ENCODE results near the gene USP22. TPM values are rescaled to one million over a fixed set of nuclear protein-coding genes. Genes with fewer than 3 reads are reported as not detected.
A peak's percentile ranks its signal among the peaks of the same experiment; 100 is the strongest.
"Not testable (repeated sequence)": the region's sequence is repeated elsewhere in the genome, so short reads cannot be mapped to it uniquely, and the experiment has no call there.

Gene USP22
- total RNA-seq, 4 donors from 2014 or later = 74.7 to 113 (median 106) TPM

DNA sequence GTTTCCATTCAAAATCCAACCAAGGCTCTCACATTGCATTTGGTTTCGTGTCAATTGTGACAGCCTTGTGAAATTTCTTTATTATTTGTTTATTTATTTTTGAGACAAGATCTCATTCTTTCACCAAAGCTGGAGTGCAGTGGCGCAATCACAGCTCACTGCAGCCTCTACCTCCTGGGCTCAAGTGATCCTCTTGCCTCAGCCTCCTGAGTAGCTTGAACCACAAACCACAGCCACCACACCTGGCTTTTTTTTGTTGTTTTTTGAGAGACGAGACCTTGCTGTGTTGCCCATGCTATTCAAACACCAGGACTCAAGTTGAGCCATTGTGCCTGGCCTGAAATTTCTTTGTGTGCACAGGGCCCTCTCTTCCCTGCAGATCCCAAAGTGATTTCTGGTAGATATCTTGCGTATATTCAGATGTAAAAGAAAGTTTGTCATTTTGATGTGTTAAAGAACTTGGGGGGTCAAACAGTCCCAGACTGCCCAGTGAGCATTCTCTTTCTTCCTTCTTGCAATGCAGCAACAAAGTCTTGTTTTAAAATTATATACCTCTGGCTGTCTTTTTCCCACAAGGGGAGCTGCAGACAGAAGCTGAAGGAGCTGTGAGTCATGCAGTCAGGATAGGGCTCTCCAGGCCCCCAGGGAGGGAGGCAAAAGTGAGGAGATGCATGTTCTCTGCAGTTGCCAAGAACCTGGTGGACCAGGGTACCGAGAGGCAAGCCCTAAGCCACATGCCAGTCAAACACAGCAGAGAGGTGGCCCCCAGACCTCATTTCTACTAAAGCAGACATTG is 15.5 kb upstream of the USP22 start:
- no peak overlapping the region for H3K4me3 ChIP-seq (ENCODE audit: low read depth, poor library complexity, severe bottlenecking)
- no peak for TF ChIP-seq POLR2A (IDR thresholded peaks at IDR 0.05)
- TF ChIP-seq, protein P1, sequence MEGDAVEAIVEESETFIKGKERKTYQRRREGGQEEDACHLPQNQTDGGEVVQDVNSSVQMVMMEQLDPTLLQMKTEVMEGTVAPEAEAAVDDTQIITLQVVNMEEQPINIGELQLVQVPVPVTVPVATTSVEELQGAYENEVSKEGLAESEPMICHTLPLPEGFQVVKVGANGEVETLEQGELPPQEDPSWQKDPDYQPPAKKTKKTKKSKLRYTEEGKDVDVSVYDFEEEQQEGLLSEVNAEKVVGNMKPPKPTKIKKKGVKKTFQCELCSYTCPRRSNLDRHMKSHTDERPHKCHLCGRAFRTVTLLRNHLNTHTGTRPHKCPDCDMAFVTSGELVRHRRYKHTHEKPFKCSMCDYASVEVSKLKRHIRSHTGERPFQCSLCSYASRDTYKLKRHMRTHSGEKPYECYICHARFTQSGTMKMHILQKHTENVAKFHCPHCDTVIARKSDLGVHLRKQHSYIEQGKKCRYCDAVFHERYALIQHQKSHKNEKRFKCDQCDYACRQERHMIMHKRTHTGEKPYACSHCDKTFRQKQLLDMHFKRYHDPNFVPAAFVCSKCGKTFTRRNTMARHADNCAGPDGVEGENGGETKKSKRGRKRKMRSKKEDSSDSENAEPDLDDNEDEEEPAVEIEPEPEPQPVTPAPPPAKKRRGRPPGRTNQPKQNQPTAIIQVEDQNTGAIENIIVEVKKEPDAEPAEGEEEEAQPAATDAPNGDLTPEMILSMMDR (IDR thresholded peaks at IDR 0.05) = no peak
- intact Hi-C loops (cut with DNase I; ENCODE audit: low total_unique reads) = no loop called here
- DNase-seq (ENCODE audit: low spot score in 2 of 2) = no peak
- WGBS, 2 donors = 79 to 82% methylated on average over 5 of the region's 5 CpGs

DNA sequence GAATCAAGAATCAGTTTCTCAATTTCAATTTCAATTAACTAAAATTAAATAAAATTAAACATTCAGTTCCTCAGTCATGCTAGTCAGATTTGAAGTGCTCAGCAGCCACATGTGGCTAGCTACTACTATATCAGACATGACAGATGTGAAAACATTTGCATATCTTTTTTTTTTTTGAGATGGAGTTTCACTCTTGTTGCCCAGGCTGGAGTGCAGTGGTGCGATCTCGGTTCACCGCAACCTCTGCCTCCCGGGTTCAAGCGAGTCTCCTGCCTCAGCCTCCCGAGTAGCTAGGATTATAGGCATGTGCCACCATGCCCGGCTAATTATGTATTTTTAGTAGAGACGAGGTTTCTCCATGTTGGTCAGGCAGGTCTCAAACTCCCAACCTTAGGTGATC is 10.2 kb upstream of the USP22 start:
- H3K4me3 ChIP-seq (ENCODE audit: low read depth, poor library complexity, severe bottlenecking); DNase-seq (ENCODE audit: low spot score in 2 of 2); intact Hi-C loops (cut with DNase I; ENCODE audit: low total_unique reads): not testable (repeated sequence)
- WGBS, 2 donors = 94 to 96% methylated on average over 8 of the region's 8 CpGs

DNA sequence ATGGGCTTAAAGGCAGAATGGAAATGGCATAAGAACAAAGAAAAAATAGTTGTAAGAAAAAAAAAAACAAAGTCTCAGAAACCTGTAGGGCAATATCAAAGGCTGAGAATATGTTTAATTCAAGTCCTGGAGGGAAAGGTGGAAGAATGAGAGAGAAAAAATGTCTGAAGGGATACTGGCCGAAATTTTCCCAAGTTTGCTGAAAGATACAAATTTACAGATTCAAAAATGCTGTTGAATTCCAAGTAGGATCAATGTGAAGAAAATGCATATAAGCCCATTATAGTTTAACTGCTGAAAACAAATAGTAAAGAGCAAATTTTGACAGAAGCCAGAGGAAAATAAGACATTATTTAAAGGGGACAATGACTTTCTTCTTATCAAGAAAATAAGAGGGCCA is 6.6 kb upstream of the USP22 start:
- intact Hi-C loops (cut with DNase I; ENCODE audit: low total_unique reads) = no loop called here
- WGBS, 2 donors = 86 to 92% methylated on average over 1 of the region's 1 CpG
- DNase-seq (ENCODE audit: low spot score in 2 of 2) = no peak
- H3K4me3 ChIP-seq (ENCODE audit: low read depth, poor library complexity, severe bottlenecking) = no peak overlapping the region
- TF ChIP-seq, protein P1 (IDR thresholded peaks at IDR 0.05) = no peak
- no peak for TF ChIP-seq POLR2A (IDR thresholded peaks at IDR 0.05)

DNA sequence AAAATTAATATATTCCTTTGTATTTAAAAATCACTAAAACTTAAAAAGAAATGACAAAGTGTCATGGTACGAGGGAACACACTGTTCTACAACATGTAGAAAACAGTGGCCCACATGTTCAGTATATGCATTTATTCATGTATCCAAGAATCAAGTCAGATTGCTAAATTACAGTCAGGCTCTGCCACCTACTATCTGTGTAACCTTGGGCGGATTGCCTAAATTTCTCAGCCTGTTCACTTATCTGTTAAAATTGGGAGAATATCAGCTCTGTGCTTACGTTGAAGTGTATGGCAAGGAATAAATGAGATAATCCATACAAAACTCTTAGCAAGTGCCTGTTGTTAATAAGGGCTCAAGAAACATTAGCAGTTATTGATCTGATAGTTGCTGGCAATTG is 3.4 kb upstream of the USP22 start:
- intact Hi-C loops (cut with DNase I; ENCODE audit: low total_unique reads) = no loop called here
- TF ChIP-seq, protein P1 (IDR thresholded peaks at IDR 0.05) = no peak
- no peak for TF ChIP-seq POLR2A (IDR thresholded peaks at IDR 0.05)
- 92 to 97% methylated on average over 3 of the region's 3 CpGs for WGBS, 2 donors
- H3K4me3 ChIP-seq (ENCODE audit: low read depth, poor library complexity, severe bottlenecking) = no peak overlapping the region
- DNase-seq (ENCODE audit: low spot score in 2 of 2) = no peak

DNA sequence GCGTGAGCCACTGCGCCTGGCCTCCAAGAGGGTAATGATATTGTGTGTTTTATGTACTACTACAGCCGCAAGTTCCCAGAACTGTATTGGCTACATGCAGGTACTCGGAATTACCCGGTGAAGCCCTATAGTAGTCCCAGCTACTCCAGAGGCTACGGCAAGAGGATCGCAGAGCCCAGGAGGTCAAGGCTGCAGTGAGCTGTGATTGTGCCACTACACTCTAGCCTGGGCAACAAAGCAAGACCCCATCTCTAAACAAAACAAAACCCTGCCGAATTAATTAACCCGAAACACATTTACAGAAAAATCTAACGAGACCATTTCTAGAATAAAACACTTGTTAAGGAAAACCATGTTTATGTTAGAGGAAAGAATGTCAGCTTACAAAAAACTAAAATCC is 2.2 kb upstream of the USP22 start:
- intact Hi-C loops (cut with DNase I; ENCODE audit: low total_unique reads) = no loop called here
- no peak for DNase-seq (ENCODE audit: low spot score in 2 of 2)
- TF ChIP-seq, protein P1 (IDR thresholded peaks at IDR 0.05) = no peak
- no peak for TF ChIP-seq POLR2A (IDR thresholded peaks at IDR 0.05)
- no peak overlapping the region for H3K4me3 ChIP-seq (ENCODE audit: low read depth, poor library complexity, severe bottlenecking)
- 96 to 97% methylated on average over 10 of the region's 10 CpGs for WGBS, 2 donors

DNA sequence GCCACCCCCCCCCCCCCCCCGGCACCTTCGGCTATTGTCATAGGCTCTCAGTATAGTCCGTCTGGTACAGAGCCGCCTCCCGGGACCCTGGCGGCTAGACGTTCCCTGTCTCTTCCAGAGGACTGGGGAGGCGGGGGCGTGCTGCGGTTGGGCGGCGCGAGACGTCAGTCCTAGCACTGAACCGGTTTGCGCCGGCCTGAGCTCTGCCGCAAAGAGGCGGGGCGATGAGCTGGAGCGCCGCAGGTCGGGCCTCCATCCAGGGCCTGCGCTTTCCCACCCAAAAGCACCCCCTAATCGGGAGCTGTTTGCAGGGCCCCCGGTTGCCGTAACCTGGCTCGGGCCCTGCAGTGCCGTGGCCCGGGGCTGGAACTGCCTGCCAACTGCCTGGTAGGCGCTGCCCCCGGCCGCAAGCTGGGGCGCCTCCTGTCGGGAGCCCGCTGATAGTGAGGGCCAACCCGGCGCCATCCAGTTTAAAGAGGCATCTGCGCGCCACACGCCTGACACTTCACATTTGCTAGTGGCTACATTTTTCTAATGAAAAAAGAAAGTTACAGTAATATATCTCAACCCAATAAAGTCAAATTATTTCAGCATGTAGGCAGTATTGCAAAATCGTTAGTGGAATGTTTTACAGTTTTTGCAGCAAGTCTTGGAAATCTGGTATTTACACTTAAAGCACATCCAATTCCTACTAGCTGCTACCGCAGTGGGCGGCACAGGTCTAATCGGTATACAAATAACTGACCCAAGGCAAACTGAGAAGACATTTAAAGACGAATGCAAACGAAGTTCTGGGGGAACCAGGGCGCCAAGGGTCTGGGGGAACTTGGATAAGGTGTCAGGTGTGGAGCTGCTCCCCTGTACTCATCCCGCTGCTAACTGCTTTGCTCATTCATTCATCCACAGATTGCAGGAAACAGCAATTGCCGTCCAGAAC is 753 bp upstream of the USP22 start:
- peak; percentile 97 to 99 for DNase-seq (ENCODE audit: low spot score in 2 of 2)
- 2 to 4% methylated on average over 29 to 35 of the region's 50 CpGs for WGBS, 2 donors
- peak overlapping the region; percentile 31 for H3K4me3 ChIP-seq (ENCODE audit: low read depth, poor library complexity, severe bottlenecking)
- intact Hi-C loops (cut with DNase I; ENCODE audit: low total_unique reads) = no loop called here
- no peak for TF ChIP-seq POLR2A (IDR thresholded peaks at IDR 0.05)
- TF ChIP-seq, protein P1 (IDR thresholded peaks at IDR 0.05) = peak in 1 of 3 donors; percentile 91
